Lower leg skin (tissue), 4 donors: ENCODE data around the gene LMOD1. TPM values are rescaled to one million over a fixed set of nuclear protein-coding genes. Genes with fewer than 3 reads are reported as not detected.
A peak's percentile ranks its signal among the peaks of the same experiment; 100 is the strongest.

Source experiments
- DNase-seq, 2 donors: peaks; one replicate each; pipeline ENCODE4 v3.0.0-alpha.2; 2019; ENCODE audit warnings: low spot score in 2 of 2
- H3K4me3 ChIP-seq: fragments of 200-600 bp; sonication (generic); 2 replicates; pipeline ENCODE4 v1.5.1; 2017; ENCODE audit warnings: mild to moderate bottlenecking, low read depth; ENCODE audit not compliant: poor library complexity, severe bottlenecking
- POLR2A ChIP-seq, 2 donors: fragments of 450-650 bp; IDR thresholded peaks; one replicate each; pipeline ENCODE4 v1.6.1; 2016 to 2017; ENCODE audit warnings: antibody characterized with exemption in 2 of 2, mild to moderate bottlenecking in 1 of 2, moderate library complexity in 1 of 2
- WGBS, 2 donors: methylation state at CpG; one replicate each; pipeline ENCODE4 v1.1.5; 2018; 5-methylcytosine and 5-hydroxymethylcytosine counted together
- intact Hi-C: fragments of 100-400 bp; cut with DNase I; formaldehyde crosslinking; loops from one replicate; pipeline ENCODE4 v1.15.0; 2023; ENCODE audit warnings: low total_unique reads
- total RNA-seq, 4 donors: library from RNA; depleted of rRNA; stranded (reverse); fragments of >200 nt; gene quantifications; one replicate each; pipeline ENCODE4 v1.1.0, GENCODE V29; 2016
- TF ChIP-seq, protein P1 (sequence below), 3 donors: fragments of 450-650 bp; IDR thresholded peaks; one replicate each; pipeline ENCODE4 v1.5.1; 2016; ENCODE audit warnings: antibody characterized with exemption in 3 of 3, mild to moderate bottlenecking in 3 of 3, moderate library complexity in 2 of 3

LMOD1 gene
- total RNA-seq, 4 donors from 2014 or later: 11.2 to 56.7 (median 23.4) TPM

DNA sequence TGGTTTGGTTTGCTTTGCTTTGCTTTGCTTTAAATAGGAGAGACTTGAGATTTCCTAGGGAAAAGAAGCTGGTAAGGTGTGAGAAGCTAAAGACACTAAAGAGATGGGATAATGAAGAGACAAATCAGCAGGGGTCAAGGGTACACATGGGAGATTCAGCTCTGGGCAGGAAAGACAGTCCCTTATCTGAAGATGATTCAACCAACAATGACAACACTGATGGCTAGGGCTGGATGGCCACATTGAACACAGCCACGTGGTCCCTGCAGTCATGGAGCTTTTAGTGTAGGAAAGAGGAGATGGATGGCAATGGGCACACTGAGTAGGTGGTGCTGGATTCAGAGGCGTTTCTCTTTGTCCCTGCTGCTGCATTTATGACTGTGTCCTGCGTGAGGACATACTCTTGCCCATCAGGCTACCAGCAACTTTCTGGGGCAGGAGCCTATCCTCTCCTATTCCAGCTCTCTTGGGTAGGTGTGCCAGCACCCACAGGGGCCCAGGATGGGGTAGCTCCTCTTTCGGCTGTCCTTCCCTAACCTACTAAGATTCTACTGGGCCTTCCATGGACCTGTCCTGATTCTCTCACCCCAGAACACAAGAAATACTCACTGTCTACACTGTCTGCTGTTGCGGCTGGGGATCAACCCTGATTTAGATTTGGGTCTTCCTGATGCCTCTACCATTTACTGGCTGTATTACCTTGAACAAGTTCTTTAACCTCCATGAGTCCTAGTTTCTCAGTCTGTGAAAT lies 59.1 kb downstream of the LMOD1 start:
- 83 to 85% methylated on average over 5 of the region's 5 CpGs for WGBS, 2 donors
- no peak overlapping the region for H3K4me3 ChIP-seq
- TF ChIP-seq, protein P1, sequence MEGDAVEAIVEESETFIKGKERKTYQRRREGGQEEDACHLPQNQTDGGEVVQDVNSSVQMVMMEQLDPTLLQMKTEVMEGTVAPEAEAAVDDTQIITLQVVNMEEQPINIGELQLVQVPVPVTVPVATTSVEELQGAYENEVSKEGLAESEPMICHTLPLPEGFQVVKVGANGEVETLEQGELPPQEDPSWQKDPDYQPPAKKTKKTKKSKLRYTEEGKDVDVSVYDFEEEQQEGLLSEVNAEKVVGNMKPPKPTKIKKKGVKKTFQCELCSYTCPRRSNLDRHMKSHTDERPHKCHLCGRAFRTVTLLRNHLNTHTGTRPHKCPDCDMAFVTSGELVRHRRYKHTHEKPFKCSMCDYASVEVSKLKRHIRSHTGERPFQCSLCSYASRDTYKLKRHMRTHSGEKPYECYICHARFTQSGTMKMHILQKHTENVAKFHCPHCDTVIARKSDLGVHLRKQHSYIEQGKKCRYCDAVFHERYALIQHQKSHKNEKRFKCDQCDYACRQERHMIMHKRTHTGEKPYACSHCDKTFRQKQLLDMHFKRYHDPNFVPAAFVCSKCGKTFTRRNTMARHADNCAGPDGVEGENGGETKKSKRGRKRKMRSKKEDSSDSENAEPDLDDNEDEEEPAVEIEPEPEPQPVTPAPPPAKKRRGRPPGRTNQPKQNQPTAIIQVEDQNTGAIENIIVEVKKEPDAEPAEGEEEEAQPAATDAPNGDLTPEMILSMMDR (IDR thresholded peaks at IDR 0.05): no peak
- TF ChIP-seq POLR2A (IDR thresholded peaks at IDR 0.05): no peak
- intact Hi-C loops: no loop called here
- DNase-seq: peak in 1 of 2 donors; percentile 67

DNA sequence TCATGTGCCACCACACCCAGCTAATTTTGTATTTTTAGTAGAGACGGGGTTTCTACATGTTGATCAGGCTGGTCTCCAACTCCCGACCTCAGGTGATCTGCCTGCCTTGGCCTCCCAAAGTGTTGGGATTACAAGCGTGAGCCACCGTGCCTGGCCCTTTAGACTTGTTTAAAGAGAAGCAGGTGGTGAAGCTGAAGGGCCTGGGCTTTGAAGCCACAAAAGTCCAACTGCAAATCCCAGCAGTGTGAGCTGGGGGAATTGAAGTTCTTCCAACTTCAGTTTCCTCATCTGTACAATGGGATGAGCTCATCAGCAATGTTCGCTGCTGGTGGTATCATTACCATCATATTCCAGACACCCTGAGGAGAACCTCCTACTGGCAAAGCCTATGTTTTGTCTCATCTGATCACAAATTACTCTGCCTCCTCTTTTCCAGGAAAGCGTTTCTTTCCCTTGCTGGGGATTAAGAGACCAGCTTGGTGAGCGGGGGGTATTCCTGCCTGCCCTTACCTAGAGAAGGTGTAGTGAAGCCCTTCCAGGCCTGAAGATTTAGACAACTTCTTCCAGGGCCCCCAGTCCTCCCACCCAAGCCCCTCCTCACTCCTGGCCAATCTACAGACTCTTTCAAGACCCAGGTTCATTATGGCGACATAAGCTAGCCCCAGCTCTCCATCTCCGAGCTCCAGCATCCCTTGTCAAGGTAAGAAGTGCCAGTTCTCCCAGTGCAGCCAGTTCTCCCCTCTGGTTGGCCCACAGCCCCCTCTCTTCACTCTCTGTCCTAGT lies 60.1 kb downstream of the LMOD1 start:
- H3K4me3 ChIP-seq: no peak overlapping the region
- intact Hi-C loops: no loop called here
- peak in 1 of 2 donors; percentile 74 for DNase-seq
- TF ChIP-seq POLR2A (IDR thresholded peaks at IDR 0.05): no peak
- TF ChIP-seq, protein P1 (IDR thresholded peaks at IDR 0.05): no peak
- 63 to 64% methylated on average over 9 of the region's 9 CpGs for WGBS, 2 donors

DNA sequence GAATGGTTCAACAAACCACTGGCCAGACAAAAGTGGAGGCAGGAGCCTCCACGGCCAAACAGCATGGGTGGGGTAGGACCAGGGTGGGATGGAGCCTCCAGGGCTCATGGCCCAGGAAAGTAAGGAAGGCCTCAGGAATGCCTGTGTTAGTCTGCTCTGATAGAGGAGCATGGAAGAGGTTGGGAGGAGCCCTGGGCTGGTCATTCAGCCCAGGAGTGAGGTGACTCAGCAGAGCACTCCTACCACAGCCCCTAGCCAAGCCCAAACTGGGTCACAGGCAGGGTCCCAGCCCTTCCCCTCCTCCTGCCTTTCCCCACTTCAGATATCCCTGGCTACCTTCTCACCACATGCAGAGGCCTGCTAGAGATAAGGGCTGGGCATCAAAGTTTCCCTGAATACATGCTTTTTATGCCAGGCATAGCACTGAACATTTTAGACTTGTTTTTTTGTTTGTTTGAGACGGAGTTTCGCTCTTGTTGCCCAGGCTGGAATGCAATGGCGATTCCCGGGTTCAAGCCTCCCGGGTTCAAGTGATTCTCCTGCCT lies 60.7 kb downstream of the LMOD1 start:
- intact Hi-C loops: no loop called here
- no peak overlapping the region for H3K4me3 ChIP-seq
- DNase-seq: peak in 1 of 2 donors; percentile 45
- TF ChIP-seq, protein P1 (IDR thresholded peaks at IDR 0.05): no peak
- TF ChIP-seq POLR2A (IDR thresholded peaks at IDR 0.05): no peak
- 48 to 58% methylated on average over 6 of the region's 6 CpGs for WGBS, 2 donors

DNA sequence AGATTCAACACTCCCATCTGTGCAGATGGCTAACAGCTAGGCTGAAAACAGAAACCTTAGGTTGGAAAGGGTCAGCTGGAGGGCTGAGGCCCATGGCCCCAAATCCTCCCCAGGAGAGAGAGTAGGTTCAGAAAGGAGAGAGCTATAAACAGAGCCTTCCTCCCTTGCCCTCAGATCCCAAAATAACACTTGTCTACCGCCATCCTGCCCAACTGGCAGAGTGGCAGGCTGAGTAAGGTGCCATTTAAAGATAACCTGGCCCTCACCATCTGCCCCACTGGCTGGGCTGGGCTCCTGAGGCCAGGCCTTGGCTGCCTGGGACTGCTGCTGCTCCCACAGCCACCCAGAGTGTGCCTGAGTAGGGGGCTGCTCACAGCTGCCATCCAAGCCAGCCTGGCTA lies 61.9 kb downstream of the LMOD1 start:
- H3K4me3 ChIP-seq: no peak overlapping the region
- 50 to 55% methylated on average over 1 of the region's 1 CpG for WGBS, 2 donors
- DNase-seq: peak in 1 of 2 donors; percentile 37
- no peak for TF ChIP-seq POLR2A (IDR thresholded peaks at IDR 0.05)
- TF ChIP-seq, protein P1 (IDR thresholded peaks at IDR 0.05): no peak
- intact Hi-C loops: no loop called here

DNA sequence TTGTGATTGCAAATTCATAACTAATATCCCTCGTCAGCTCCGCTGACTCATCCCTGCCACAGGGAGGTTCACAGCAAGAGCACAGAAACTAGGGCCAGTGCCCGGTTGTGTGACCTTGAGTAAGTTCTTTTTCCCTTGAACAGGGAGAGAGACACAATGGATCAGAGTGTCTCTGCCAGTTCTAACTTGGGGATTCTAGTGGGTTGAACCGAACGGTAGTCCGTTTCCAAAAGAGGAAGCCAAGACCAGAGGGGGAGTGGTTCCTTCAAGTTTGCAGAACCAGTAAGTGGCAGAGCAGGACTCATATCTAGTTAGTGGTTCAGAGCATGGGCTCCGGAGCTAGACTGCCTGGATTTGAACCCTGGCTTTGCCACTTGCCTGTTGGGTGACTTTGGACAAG lies 62.6 kb downstream of the LMOD1 start:
- no peak overlapping the region for H3K4me3 ChIP-seq
- 9 to 11% methylated on average over 7 of the region's 7 CpGs for WGBS, 2 donors
- peak; percentile 56 to 86 for DNase-seq
- TF ChIP-seq, protein P1 (IDR thresholded peaks at IDR 0.05): no peak
- TF ChIP-seq POLR2A (IDR thresholded peaks at IDR 0.05): no peak
- intact Hi-C loops: no loop called here
